Amniotic epithelial cell (primary cell): Measurements from ENCODE around the gene COX20.
"Not testable (repeated sequence)": the region's sequence is repeated elsewhere in the genome, so short reads cannot be mapped to it uniquely, and the experiment has no call there.

Experiments used
- DNase-seq: peaks from one replicate; pipeline ENCODE4 v3.0.0-alpha.2; 2010; ENCODE audit warnings: low read depth

COX20 gene

GRCh38 chr1:244822878-244823277 lies 12.6 kb upstream of the COX20 start:
- DNase-seq, result no peak

GRCh38 chr1:244826712-244827111 lies 8.7 kb upstream of the COX20 start:
- DNase-seq, result no peak

GRCh38 chr1:244830639-244831038 lies 4.8 kb upstream of the COX20 start:
- no peak for DNase-seq

GRCh38 chr1:244833260-244833659 lies 2.2 kb upstream of the COX20 start:
- not testable (repeated sequence) for DNase-seq

- DNase-seq, result peak; percentile 77
Measured at GRCh38 chr1:244833734-244834542, 1.5 kb upstream of the COX20 start.

GRCh38 chr1:244834543-244835275 lies 749 bp upstream of the COX20 start:
- DNase-seq, result peak; percentile 88

- DNase-seq, result peak; percentile 40
Measured at GRCh38 chr1:244836135-244836521, 670 bp downstream of the COX20 start.

GRCh38 chr1:244836584-244836983 lies 1.1 kb downstream of the COX20 start:
- no peak for DNase-seq

- DNase-seq, result no peak
Measured at GRCh38 chr1:244837597-244838258, 2.3 kb downstream of the COX20 start.

- DNase-seq, result peak; percentile 44
Measured at GRCh38 chr1:244839656-244840055, 4.2 kb downstream of the COX20 start.

GRCh38 chr1:244840219-244840794 lies 4.8 kb downstream of the COX20 start:
- no peak for DNase-seq

- DNase-seq, result no peak
Measured at GRCh38 chr1:244841273-244841927, 5.9 kb downstream of the COX20 start.

- no peak for DNase-seq
Measured at GRCh38 chr1:244843148-244843978, 7.9 kb downstream of the COX20 start.

GRCh38 chr1:244844155-244845121 lies 9.0 kb downstream of the COX20 start:
- DNase-seq, result no peak

GRCh38 chr1:244846653-244847052 lies 11.2 kb downstream of the COX20 start:
- DNase-seq, result no peak

GRCh38 chr1:244849189-244849866 lies 13.9 kb downstream of the COX20 start:
- no peak for DNase-seq

- no peak for DNase-seq
Measured at GRCh38 chr1:244850099-244850852, 14.8 kb downstream of the COX20 start.

- no peak for DNase-seq
Measured at GRCh38 chr1:244850896-244851295, 15.4 kb downstream of the COX20 start.
